Aorta (tissue), 5 donors: ENCODE results near the gene KAT2B. TPM values are rescaled to one million over a fixed set of nuclear protein-coding genes. Genes with fewer than 3 reads are reported as not detected.

Source experiments
- ATAC-seq: fragments of 200-7000 bp; cut with Tn5 transposase; one replicate; pipeline ENCODE4 v1.9.1; 2022; ENCODE audit warnings: moderate library complexity; ENCODE audit not compliant: low FRiP score
- DNase-seq, 2 donors: peaks; one replicate each; pipeline ENCODE4 v3.0.0-alpha.2; 2020
- H3K27ac ChIP-seq, 2 donors: one replicate each; pipeline ENCODE4 v1.5.1; 2013; ENCODE audit warnings: low read length in 2 of 2, mild to moderate bottlenecking in 2 of 2, moderate library complexity in 2 of 2, control low read depth in 1 of 2, inconsistent platforms in 1 of 2, low read depth in 1 of 2
- H3K27me3 ChIP-seq, 2 donors: one replicate each; pipeline ENCODE4 v1.6.1; 2013; ENCODE audit warnings: control low read depth in 1 of 2, low read length in 1 of 2, mild to moderate bottlenecking in 1 of 2, moderate library complexity in 1 of 2; ENCODE audit not compliant: insufficient read depth in 2 of 2, control insufficient read depth in 1 of 2
- H3K36me3 ChIP-seq, 2 donors: one replicate each; pipeline ENCODE4 v1.6.1; 2013; ENCODE audit warnings: control low read depth in 1 of 2, low read length in 1 of 2, mild to moderate bottlenecking in 1 of 2; ENCODE audit not compliant: insufficient read depth in 2 of 2, control insufficient read depth in 1 of 2
- H3K4me1 ChIP-seq, 2 donors: one replicate each; pipeline ENCODE4 v1.6.1; 2013; ENCODE audit warnings: low read length in 2 of 2, control low read depth in 1 of 2, mild to moderate bottlenecking in 1 of 2, moderate library complexity in 1 of 2; ENCODE audit not compliant: insufficient read depth in 2 of 2, control insufficient read depth in 1 of 2
- H3K4me3 ChIP-seq, 2 donors: one replicate each; pipeline ENCODE4 v1.5.1; 2013; ENCODE audit warnings: low read length in 2 of 2, control low read depth in 1 of 2, mild to moderate bottlenecking in 1 of 2
- H3K9me3 ChIP-seq: one replicate; pipeline ENCODE4 v1.6.1; 2013; ENCODE audit warnings: mild to moderate bottlenecking, low read length; ENCODE audit not compliant: control insufficient read depth
- WGBS, 2 donors: extraction: QIAGEN DNeasy Blood & Tissue Kit; methylation state at CpG; one replicate each; pipeline ENCODE4 v1.1.7; 2013; 5-methylcytosine and 5-hydroxymethylcytosine counted together
- intact Hi-C, 2 donors: fragments of 100-400 bp; cut with DNase I; formaldehyde crosslinking; loops; one replicate each; pipeline versions ENCODE4 v1.14.2 to v1.15.0; 2022
- polyA plus RNA-seq, 2 donors: library from polyadenylated mRNA; stranded (reverse); fragments of 200-250 nt; gene quantifications; one replicate each; pipeline ENCODE4 v1.2.3, GENCODE V29; 2013
- total RNA-seq, 2 donors: library from RNA; stranded (reverse); fragmentation: NEBNext Ultra II Directional; extraction: Animal tissue kit (Norgen Biotek cat#: 25700); gene quantifications; one replicate each; pipeline ENCODE4 v1.2.1, GENCODE V29; 2021
- donor health status: healthy with polysubstance abuse.
- donor health status: Bipolar disorder and iron deficiency.
- donor health status: DM: no; HTN: no; CAD: no.
- donor health status: DM: no; HTN: no; CAD: no.
- donor health status: DM: yes; HTN: yes; CAD: no.

Gene KAT2B
- total and polyA plus RNA-seq, 4 donors, result 20.6 to 54.2 (median 35.8) TPM

DNA sequence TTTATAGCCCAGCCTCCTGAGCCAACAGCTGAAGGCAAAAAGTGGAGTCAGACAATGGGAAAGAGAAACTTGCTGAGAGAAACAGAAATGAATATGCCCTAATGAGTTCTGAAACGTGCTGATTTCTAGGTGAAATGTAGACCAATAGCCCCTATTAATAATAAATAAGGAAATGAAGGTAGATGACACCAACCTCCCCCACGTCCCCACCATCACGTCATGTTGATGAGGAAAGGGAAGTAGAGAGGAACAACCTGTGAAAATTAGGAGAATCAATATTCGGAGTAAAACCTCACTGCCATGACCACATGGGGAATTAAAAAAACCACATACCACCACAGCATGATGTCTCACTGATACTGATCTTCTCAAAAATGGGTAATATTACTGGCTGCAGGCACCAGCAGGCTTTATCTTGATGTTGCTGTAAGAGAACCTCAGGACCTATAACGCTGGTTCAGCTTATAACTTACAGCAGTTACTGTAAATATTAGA is 64.0 kb downstream of the KAT2B start:
- intact Hi-C loops, result no loop called here
- H3K9me3 ChIP-seq, result no peaks in the 10 kb centered on the region
- 88 to 92% methylated on average over 5 of the region's 5 CpGs for WGBS, 2 donors
- no peak overlapping the region for H3K27ac ChIP-seq
- peaks cover 0 to 2% of the 10 kb centered on the region in 2 donors for H3K36me3 ChIP-seq
- H3K4me1 ChIP-seq, result peaks cover 0 to 1% of the 10 kb centered on the region in 2 donors
- DNase-seq (no peak), ATAC-seq (no peak)
- H3K4me3 ChIP-seq, result no peak overlapping the region
- no peaks in the 10 kb centered on the region for H3K27me3 ChIP-seq

DNA sequence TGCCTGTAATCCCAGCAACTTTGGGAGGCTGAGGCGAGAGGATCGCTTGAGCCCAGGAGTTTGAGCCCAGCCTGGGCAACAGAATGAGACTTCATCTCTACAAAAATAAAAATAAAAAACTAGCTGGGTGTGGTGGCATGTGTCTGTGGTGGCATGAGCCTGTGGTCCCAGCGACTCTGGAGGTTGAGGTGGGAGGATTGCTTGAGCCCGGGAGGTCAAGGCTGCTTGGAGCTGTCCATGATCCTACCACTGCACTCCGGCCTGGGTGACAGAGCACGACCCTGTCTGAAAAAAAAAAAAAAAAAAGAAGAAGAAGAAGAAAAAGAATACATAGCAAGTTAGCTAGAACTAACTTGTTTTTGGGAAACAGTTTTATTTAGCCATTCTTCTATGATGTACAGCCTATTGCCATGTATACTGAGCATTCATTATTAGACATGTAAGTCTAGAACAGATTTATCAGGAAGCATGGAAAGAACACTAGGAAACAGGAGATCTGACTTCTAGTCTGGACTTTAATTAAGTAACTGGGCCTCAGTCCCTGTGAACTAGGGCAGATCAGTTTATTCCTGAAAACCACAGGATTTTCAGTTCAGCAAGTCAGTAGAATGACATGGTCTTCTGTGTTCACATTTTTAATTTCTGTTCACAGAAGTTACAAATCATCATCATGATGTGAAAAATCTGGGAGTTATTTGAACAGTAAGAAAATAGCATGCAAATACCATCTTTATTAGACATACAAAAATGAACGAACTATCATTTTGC is 65.5 kb downstream of the KAT2B start:
- ATAC-seq, result no peak
- Histone ChIP-seq H3K4me1 (no peaks in the 10 kb centered on the region), H3K4me3 (no peak overlapping the region), H3K36me3 (peaks cover 0 to 2% of the 10 kb centered on the region in 2 donors), H3K27ac (no peak overlapping the region), H3K9me3 (no peaks in the 10 kb centered on the region), H3K27me3 (no peaks in the 10 kb centered on the region)
- intact Hi-C loops, result no loop called here
- no peak for DNase-seq
- 74 to 90% methylated on average over 7 of the region's 7 CpGs for WGBS, 2 donors

DNA sequence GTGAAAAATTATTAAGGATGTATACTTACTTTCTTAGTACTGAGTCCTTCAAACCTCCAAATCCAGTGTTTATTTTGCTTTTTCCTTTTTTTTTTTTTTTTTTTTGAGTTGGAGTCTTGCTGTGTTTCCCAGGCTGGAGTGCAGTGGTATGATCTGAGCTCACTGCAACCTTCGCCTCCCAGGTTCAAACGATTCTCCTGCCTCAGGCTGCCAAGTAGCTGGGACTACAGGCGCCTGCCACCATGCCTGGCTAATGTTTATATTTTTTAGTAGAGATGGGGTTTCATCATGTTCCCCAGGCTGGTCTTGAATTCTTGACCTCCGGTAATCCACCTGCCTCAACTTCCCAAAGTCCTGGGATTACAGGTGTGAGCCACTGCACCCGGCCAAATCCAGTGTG is 67.5 kb downstream of the KAT2B start:
- ATAC-seq (no peak), DNase-seq (no peak)
- intact Hi-C loops, result no loop called here
- no peaks in the 10 kb centered on the region for H3K27me3 ChIP-seq
- H3K4me1 ChIP-seq, result no peaks in the 10 kb centered on the region
- H3K4me3 ChIP-seq, result no peak overlapping the region
- no peak overlapping the region for H3K27ac ChIP-seq
- 84 to 85% methylated on average over 5 of the region's 5 CpGs for WGBS, 2 donors
- H3K36me3 ChIP-seq, result peaks cover 0 to 5% of the 10 kb centered on the region in 2 donors
- H3K9me3 ChIP-seq, result no peaks in the 10 kb centered on the region

DNA sequence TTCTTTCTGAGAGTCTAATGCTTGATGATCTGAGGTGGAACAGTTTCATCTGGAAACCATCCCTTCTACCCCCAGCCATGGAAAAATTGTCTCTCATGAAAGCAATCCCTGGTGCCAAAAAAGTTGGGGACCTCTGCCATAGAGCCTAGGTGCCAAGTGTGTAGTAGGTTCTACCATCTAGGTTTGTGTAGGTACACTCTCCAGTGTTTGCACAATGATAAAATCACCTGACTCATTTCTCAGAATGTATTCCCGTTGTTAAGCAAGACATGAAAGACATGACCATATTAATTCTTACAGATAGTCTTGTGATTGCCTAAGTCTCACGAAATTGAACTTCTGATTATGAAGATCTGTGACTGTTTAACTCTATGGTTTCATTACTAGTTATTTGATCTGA is 68.6 kb downstream of the KAT2B start:
- H3K27ac ChIP-seq, result no peak overlapping the region
- ATAC-seq (no peak), DNase-seq (no peak)
- H3K4me1 ChIP-seq, result no peaks in the 10 kb centered on the region
- H3K4me3 ChIP-seq, result no peak overlapping the region
- no peaks in the 10 kb centered on the region for H3K27me3 ChIP-seq
- intact Hi-C loops, result no loop called here
- 79 to 81% methylated on average over 2 of the region's 2 CpGs for WGBS, 2 donors
- no peaks in the 10 kb centered on the region for H3K9me3 ChIP-seq
- H3K36me3 ChIP-seq, result peaks cover 0 to 5% of the 10 kb centered on the region in 2 donors

DNA sequence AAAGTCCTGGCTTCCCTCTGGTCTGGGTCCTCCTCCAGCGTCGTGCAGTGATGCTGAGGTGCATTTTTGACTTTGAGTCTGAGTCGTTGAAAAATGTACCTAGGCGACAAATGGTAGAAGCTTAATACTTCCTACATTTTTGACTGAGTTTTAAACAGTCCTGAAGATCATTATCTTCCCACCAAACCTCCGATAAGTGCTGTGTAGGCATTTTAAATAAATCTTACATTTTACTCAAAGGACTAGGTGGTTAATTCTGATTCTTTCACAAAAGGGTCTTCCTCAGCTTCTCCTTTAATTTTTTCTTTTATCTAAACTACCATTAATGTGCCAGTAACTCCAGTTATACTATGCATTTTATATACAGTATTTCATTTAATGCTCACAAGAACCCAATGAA is 70.6 kb downstream of the KAT2B start:
- Histone ChIP-seq H3K27ac (no peak overlapping the region), H3K4me3 (no peak overlapping the region), H3K9me3 (no peaks in the 10 kb centered on the region), H3K4me1 (no peaks in the 10 kb centered on the region), H3K27me3 (no peaks in the 10 kb centered on the region), H3K36me3 (peaks cover 0 to 5% of the 10 kb centered on the region in 2 donors)
- no peak for ATAC-seq
- DNase-seq, result no peak
- intact Hi-C loops, result no loop called here
- 90 to 95% methylated on average over 5 of the region's 5 CpGs for WGBS, 2 donors

DNA sequence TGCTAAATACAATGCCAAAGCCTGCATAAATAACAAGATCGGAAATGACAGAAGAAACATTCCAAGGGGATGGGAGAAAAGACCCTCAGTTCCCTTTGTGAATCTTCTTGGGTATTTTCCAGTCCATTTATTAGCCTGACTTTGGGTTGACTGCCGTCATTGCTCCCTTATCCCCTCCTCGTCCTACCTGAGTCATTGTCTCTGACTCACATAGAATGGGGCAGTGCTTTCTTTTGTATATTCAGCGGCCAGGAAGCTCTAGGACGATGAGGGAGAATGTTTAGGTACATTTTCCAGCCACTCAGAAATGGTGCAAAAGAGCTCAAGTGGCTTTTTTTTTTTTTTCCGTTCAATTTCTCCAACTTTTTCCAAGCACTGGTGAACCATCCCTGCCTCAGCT is 71.6 kb downstream of the KAT2B start:
- WGBS, 2 donors, result 90 to 92% methylated on average over 6 of the region's 6 CpGs
- Histone ChIP-seq H3K9me3 (no peaks in the 10 kb centered on the region), H3K36me3 (peaks cover 0 to 7% of the 10 kb centered on the region in 2 donors), H3K4me3 (no peak overlapping the region), H3K4me1 (no peaks in the 10 kb centered on the region), H3K27me3 (no peaks in the 10 kb centered on the region), H3K27ac (no peak overlapping the region)
- DNase-seq (no peak), ATAC-seq (no peak)
- intact Hi-C loops, result no loop called here

DNA sequence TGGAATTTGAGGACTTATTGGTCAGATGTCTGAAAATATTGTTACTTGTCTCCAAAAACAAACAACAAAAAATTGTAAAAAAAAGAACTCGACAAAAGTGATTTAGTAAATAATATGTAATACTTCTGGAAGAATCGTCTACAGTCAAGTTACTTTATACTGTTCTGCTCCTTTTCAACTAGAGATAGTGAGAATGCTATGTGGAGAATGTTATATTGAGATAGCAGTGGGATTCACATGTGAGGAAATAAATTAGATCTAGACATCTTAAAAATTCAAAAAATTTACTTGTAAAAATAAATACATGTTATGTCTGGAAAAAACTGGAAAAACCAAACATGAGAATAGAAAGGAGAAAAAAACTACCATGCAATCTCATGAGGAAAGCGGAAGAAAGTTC is 80.8 kb downstream of the KAT2B start:
- WGBS, 2 donors, result 47 to 60% methylated on average over 3 of the region's 3 CpGs
- Histone ChIP-seq H3K4me1 (no peaks in the 10 kb centered on the region), H3K36me3 (peaks cover 10 to 11% of the 10 kb centered on the region in 2 donors), H3K9me3 (no peaks in the 10 kb centered on the region), H3K4me3 (no peak overlapping the region), H3K27me3 (no peaks in the 10 kb centered on the region), H3K27ac (no peak overlapping the region)
- intact Hi-C loops, result no loop called here
- DNase-seq (no peak), ATAC-seq (no peak)

DNA sequence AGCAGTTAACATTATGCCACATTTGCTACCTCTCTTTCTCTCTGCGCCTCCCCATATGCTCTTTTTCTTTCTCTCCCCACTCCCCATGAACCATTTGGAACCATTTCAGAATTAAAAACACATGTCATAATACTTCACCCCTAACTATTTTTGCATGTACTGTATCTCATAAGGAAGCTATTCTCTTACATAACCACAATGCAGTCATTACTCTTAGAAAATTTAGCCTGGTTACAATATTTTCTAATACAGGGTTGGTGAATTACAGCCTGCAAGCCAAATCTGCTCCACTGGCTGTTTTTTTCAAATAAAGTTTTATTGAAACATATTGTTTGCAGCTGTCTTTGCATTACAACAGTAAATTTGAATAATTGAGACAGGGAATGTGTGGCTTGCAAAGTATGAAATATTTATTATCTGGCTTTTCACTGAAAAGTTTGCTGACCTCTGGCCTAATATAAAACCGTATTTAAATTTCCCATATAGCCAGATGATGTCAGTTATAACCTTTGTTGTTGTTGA is 82.9 kb downstream of the KAT2B start:
- H3K36me3 ChIP-seq, result peaks cover 8 to 10% of the 10 kb centered on the region in 2 donors
- DNase-seq (no peak), ATAC-seq (no peak)
- no peaks in the 10 kb centered on the region for H3K4me1 ChIP-seq
- H3K27ac ChIP-seq, result no peak overlapping the region
- no peaks in the 10 kb centered on the region for H3K9me3 ChIP-seq
- no peaks in the 10 kb centered on the region for H3K27me3 ChIP-seq
- intact Hi-C loops, result no loop called here
- 81 to 92% methylated on average over 2 of the region's 2 CpGs for WGBS, 2 donors
- H3K4me3 ChIP-seq, result no peak overlapping the region

DNA sequence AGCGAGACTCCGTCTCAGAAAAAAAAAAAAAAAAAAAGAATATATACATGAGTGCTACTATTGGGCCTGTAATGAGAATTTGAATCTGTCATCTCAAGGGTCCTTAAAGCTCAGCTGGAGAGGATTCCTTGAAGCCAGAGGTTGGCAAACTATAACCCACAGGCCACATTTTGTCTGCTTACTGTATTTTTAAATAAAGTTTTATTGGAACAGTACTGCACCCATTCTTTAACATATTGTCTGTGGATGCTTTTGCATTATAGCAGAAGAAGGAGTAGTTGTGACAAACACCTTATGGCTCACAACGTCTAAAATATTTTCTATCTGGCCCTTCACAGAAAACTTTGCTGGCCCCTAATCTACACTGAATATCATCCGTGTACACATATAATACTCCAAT is 85.0 kb downstream of the KAT2B start:
- Histone ChIP-seq H3K27ac (no peak overlapping the region), H3K4me3 (no peak overlapping the region), H3K36me3 (peaks cover 5 to 10% of the 10 kb centered on the region in 2 donors), H3K4me1 (no peaks in the 10 kb centered on the region), H3K9me3 (no peaks in the 10 kb centered on the region), H3K27me3 (no peaks in the 10 kb centered on the region)
- 95 to 97% methylated on average over 4 of the region's 4 CpGs for WGBS, 2 donors
- no peak for ATAC-seq
- intact Hi-C loops, result no loop called here
- no peak for DNase-seq
